K562 (cell line): ENCODE measurements around the gene HTR3E. TPM values are rescaled to one million over a fixed set of nuclear protein-coding genes. Genes with fewer than 3 reads are reported as not detected.
"Not testable (repeated sequence)": the region's sequence is repeated elsewhere in the genome, so short reads cannot be mapped to it uniquely, and the experiment has no call there.

Source experiments
- ATAC-seq: fragments of 200-7000 bp; cut with Tn5 transposase; 3 replicates; pipeline ENCODE4 v1.9.1; 2020; ENCODE audit warnings: moderate library complexity
- BruUV-seq: library from RNA; stranded (reverse); fragments of 400-500 nt; replicated peaks from 2 replicates; lab custom pipeline; 2021; lab: Mats Ljungman, UMichigan
- CTCF ChIA-PET: fragments of 300-600 bp; formaldehyde crosslinking; extraction: SDS; loops from one replicate; lab custom pipeline; 2021; ENCODE audit warnings: low intra/inter-chr PET ratio; lab: Yijun Ruan, JAX
- POLR2A ChIA-PET: fragments of 300-600, 350-650 bp; sonication (Branson Sonifier 250); formaldehyde crosslinking; extraction: SDS; loops from one replicate; lab custom pipeline; 2021; ENCODE audit warnings: antibody characterized with exemption, inconsistent platforms; lab: Yijun Ruan, JAX
- DNase-seq, 4 experiments: peaks; one replicate each; pipeline versions ENCODE4 v3.0.0 to v3.0.0-alpha.2; 2011 to 2018; ENCODE audit warnings: low spot score in 3 of 4, mixed read lengths in 3 of 4; ENCODE audit errors: extremely low read depth in 1 of 4
- FAIRE-seq: peaks from 2 replicates; lab custom pipeline; 2011; peaks lifted over from hg19 to GRCh38; lab: Jason Lieb, UNC
- H2AFZ ChIP-seq: 2 replicates; pipeline ENCODE4 v1.6.0; 2011; ENCODE audit warnings: low read depth, low read length, control low read depth, inconsistent platforms
- H3K27ac ChIP-seq: fragments of 200-600 bp; 3 replicates; pipeline ENCODE4 v1.8.0; 2011; ENCODE audit warnings: low read depth, mild to moderate bottlenecking, control low read depth, inconsistent platforms, low read length, moderate library complexity, mixed read lengths; ENCODE audit errors: extremely low read depth
- H3K27me3 ChIP-seq, 2 experiments: fragments of 300-600 bp in 1 of 2; 2 replicates in 1 of 2; 3 replicates in 1 of 2; pipeline versions ENCODE4 v1.6.0 to v1.8.0; 2011; ENCODE audit warnings: inconsistent platforms in 2 of 2, low read length in 2 of 2, mild to moderate bottlenecking in 1 of 2, mixed read lengths in 1 of 2, moderate library complexity in 1 of 2; ENCODE audit not compliant: control insufficient read depth in 2 of 2, insufficient read depth in 2 of 2
- H3K36me3 ChIP-seq: fragments of 300-600 bp; 3 replicates; pipeline ENCODE4 v1.8.0; 2011; ENCODE audit warnings: mild to moderate bottlenecking, low read length, inconsistent platforms; ENCODE audit not compliant: control insufficient read depth, insufficient read depth
- H3K4me1 ChIP-seq, 2 experiments: fragments of 200-600 bp in 1 of 2; replicated peaks in 1 of 2; 2 replicates in 1 of 2; 3 replicates in 1 of 2; pipeline versions ENCODE4 v1.5.1 to v1.8.0; 2011; ENCODE audit warnings: inconsistent platforms in 2 of 2, low read length in 2 of 2, mild to moderate bottlenecking in 1 of 2, mixed read lengths in 1 of 2, moderate library complexity in 1 of 2; ENCODE audit not compliant: control insufficient read depth in 2 of 2, insufficient read depth in 2 of 2
- H3K4me2 ChIP-seq: 2 replicates; pipeline ENCODE4 v1.6.1; 2011; ENCODE audit warnings: low read length, control low read depth, inconsistent platforms, mixed read lengths; ENCODE audit not compliant: insufficient read depth
- H3K4me3 ChIP-seq: fragments of 200-600 bp; sonication (generic), shearing (Covaris generic); 2 replicates; pipeline ENCODE4 v1.5.1; 2016; ENCODE audit warnings: control low read depth, inconsistent platforms
- H3K79me2 ChIP-seq: fragments of 200-600 bp; 3 replicates; pipeline ENCODE4 v1.8.0; 2011; ENCODE audit warnings: low read length, inconsistent platforms; ENCODE audit not compliant: control insufficient read depth, insufficient read depth
- H3K9ac ChIP-seq, 2 experiments: 2 replicates each; pipeline versions ENCODE4 v1.6.0 to v1.6.1; 2011; ENCODE audit warnings: low read depth in 2 of 2, low read length in 2 of 2, control low read depth in 1 of 2, inconsistent platforms in 1 of 2, mild to moderate bottlenecking in 1 of 2, mixed read lengths in 1 of 2; ENCODE audit not compliant: insufficient read depth in 1 of 2
- H3K9me1 ChIP-seq: one replicate; pipeline ENCODE4 v1.6.0; 2011; ENCODE audit warnings: inconsistent platforms, mild to moderate bottlenecking, low read length, moderate library complexity; ENCODE audit not compliant: control insufficient read depth, insufficient read depth
- H3K9me3 ChIP-seq: replicated peaks from 2 replicates; pipeline ENCODE4 v1.5.1; 2011; ENCODE audit warnings: low read depth, low read length, inconsistent platforms; ENCODE audit not compliant: control insufficient read depth, insufficient read depth
- H4K20me1 ChIP-seq: replicated peaks from 2 replicates; pipeline ENCODE4 v1.6.1; 2011; ENCODE audit warnings: low read length, inconsistent platforms, mixed read lengths; ENCODE audit not compliant: control insufficient read depth, insufficient read depth
- BCOR ChIP-seq: fragments of 450-650 bp; IDR thresholded peaks from 2 replicates; pipeline ENCODE4 v1.6.1; 2016
- RAD21 ChIP-seq, 2 experiments: fragments of 250-450 bp in 1 of 2; fragments of 450-650 bp in 1 of 2; sonication (Bioruptor Pico) in 1 of 2; formaldehyde crosslinking in 1 of 2; IDR thresholded peaks in 1 of 2; conservative IDR thresholded peaks in 1 of 2; 2 replicates each; pipeline versions ENCODE4 v1.4.0 to v1.8.0; 2020 to 2022; ENCODE audit warnings: mild to moderate bottlenecking in 2 of 2, moderate library complexity in 1 of 2
- RBM14 ChIP-seq: fragments of 200-400 bp; formaldehyde crosslinking; IDR thresholded peaks from 2 replicates; pipeline ENCODE4 v1.6.1; 2018; ENCODE audit warnings: low read depth, mild to moderate bottlenecking, low read length, moderate library complexity, borderline replicate concordance; ENCODE audit not compliant: insufficient read depth
- SNRNP70 ChIP-seq: fragments of 200-400 bp; formaldehyde crosslinking; optimal IDR thresholded peaks from 2 replicates; pipeline ENCODE3; 2017; ENCODE audit warnings: low read depth, low read length
- ZBTB9 ChIP-seq: fragments of 450-650 bp; formaldehyde crosslinking; IDR thresholded peaks from 2 replicates; pipeline ENCODE4 v1.4.0; 2020; ENCODE audit warnings: mild to moderate bottlenecking, moderate library complexity
- ZNF121 ChIP-seq: sonication (generic); formaldehyde crosslinking; conservative IDR thresholded peaks from 2 replicates; pipeline ENCODE4 v1.8.0; 2022; ENCODE audit warnings: missing genetic modification reagents
- WGBS: fragments of 100-300 bp; shearing (Covaris generic); methylation state at CpG from one replicate; pipeline ENCODE4 v1.1.6; 2016; ENCODE audit warnings: low coverage, mixed read lengths; ENCODE audit not compliant: insufficient coverage; ENCODE audit errors: missing lambda C conversion rate; 5-methylcytosine and 5-hydroxymethylcytosine counted together
- in situ Hi-C: fragments of 300-500 bp; cut with MboI; formaldehyde crosslinking; loops from 4 replicates; pipeline ENCODE4 v1.15.0; 2018; ENCODE audit warnings: inconsistent platforms, mixed read lengths
- intact Hi-C: fragments of 100-400 bp; cut with micrococcal nuclease; formaldehyde crosslinking; loops from 2 replicates; pipeline ENCODE4 v1.14.2; 2022
- polyA plus RNA-seq, 8 experiments: library from polyadenylated mRNA; depleted of rRNA in 4 of 8; stranded (reverse) in 5 of 8; unstranded in 3 of 8; fragments of >200 nt; fragmentation: Nextera tagmentation in 2 of 8; fragmentation: Illumina TruSeq in 1 of 8; extraction: Ambion mirVana in 2 of 8; extraction: Trizol in 1 of 8; gene quantifications; 2 replicates each; pipeline versions ENCODE4 v1.2.1 to v1.2.3, GENCODE V29; 2011 to 2014; ENCODE audit warnings: inconsistent platforms in 1 of 8, missing spikeins in 1 of 8
- total RNA-seq, 7 experiments: library from RNA; depleted of rRNA in 6 of 7; stranded (reverse); fragments of >200 nt in 6 of 7; fragmentation: Illumina TruSeq in 2 of 7; extraction: Trizol in 2 of 7; gene quantifications; 2 replicates each; pipeline versions ENCODE4 v1.2.1 to v1.2.3, GENCODE V29; 2011 to 2021; ENCODE audit warnings: low replicate concordance in 1 of 7
- TF ChIP-seq, protein P1 (sequence below): sonication (generic); formaldehyde crosslinking; IDR thresholded peaks from 2 replicates; pipeline ENCODE4 v1.8.0; 2023; ENCODE audit warnings: mild to moderate bottlenecking, missing genetic modification reagents
- TF ChIP-seq, protein P2 (sequence below), 3 experiments: IDR thresholded peaks in 2 of 3; conservative IDR thresholded peaks in 1 of 3; 2 replicates each; pipeline ENCODE4 v1.5.1; 2011 to 2012; ENCODE audit warnings: low read length in 3 of 3, mild to moderate bottlenecking in 3 of 3, control low read depth in 2 of 3, improper control_type of control experiment in 1 of 3, inconsistent platforms in 1 of 3, low read depth in 1 of 3, mixed read lengths in 1 of 3, moderate library complexity in 1 of 3; ENCODE audit not compliant: insufficient read depth in 2 of 3

The HTR3E gene
- total and polyA plus RNA-seq, 9 of the 15 experiments (the other 6 are each of a cell fraction or from before 2014, with no cell fraction given), result not detected

DNA sequence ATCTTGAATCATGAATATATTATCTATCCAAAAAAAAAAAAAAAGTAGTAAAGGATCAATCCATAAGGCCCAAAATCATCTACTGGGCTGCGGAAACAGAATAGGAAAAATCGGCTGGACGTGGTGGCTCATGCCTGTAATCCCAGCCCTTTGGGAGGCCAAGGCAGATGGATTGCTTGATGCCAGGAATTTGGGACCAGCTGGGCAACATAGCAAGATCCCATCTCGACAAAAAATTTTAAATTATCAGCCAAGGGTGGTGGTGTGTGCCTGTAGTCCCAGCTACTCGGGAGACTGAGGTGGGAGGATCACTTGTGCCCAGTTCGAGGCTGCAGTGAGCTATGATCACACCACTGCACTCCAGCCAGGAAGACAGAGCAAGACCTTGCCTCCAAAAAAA lies 52.3 kb downstream of the HTR3E start (continued):
- TF ChIP-seq ZBTB9, result no peak
- TF ChIP-seq BCOR, result peak; percentile 34; the same call in 1 of the 2 replicates
- TF ChIP-seq RBM14, result no peak
- peak; percentile 97 for TF ChIP-seq ZNF121 (CRISPR knock-in tag)
- TF ChIP-seq SNRNP70, result no peak
- TF ChIP-seq, protein P1, sequence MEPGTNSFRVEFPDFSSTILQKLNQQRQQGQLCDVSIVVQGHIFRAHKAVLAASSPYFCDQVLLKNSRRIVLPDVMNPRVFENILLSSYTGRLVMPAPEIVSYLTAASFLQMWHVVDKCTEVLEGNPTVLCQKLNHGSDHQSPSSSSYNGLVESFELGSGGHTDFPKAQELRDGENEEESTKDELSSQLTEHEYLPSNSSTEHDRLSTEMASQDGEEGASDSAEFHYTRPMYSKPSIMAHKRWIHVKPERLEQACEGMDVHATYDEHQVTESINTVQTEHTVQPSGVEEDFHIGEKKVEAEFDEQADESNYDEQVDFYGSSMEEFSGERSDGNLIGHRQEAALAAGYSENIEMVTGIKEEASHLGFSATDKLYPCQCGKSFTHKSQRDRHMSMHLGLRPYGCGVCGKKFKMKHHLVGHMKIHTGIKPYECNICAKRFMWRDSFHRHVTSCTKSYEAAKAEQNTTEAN (CRISPR knock-in tag), result no peak

DNA sequence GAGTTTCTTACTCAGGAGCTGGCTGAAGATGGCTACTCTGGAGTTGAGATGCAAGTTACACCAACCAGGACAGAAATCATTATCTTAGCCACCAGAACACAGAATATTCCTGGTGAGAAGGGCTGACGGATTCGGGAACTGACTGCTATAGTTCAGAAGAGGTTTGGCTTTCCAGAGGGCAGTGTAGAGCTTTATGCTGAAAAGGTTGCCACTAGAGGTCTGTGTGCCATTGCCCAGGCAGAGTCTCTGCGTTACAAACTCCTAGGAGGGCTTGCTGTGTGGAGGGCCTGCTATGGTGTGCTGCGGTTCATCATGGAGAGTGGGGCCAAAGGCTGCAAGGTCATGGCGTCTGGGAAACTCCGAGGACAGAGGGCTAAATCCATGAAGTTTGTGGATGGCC lies 52.9 kb downstream of the HTR3E start:
- H3K4me2 ChIP-seq, H3K79me2 ChIP-seq, CTCF ChIA-PET, H3K27ac ChIP-seq, H4K20me1 ChIP-seq, BruUV-seq, H3K9me3 ChIP-seq, DNase-seq, H3K27me3 ChIP-seq, in situ Hi-C loops, H3K4me3 ChIP-seq, H3K9me1 ChIP-seq, H3K4me1 ChIP-seq: not testable (repeated sequence)
- Histone ChIP-seq H2AFZ (0 out of 2 replicates have a peak overlapping the region, but pooled peaks have one; percentile 57), H3K36me3 (peaks cover 13% of the 10 kb centered on the region; the same call in 2 of the 3 replicates), H3K9ac (peak overlapping the region in 1 of 2 experiments; percentile 76; a peak in 1 of 4 replicates)
- WGBS, result 64% methylated on average over 6 of the region's 6 CpGs
- intact Hi-C loops, result loop anchor here (5.0 kb wide), 1 partner anchor 93 kb away; no protein-coding TSS in a partner anchor
- POLR2A ChIA-PET, result interaction anchor here (0.7 to 0.8 kb wide), 2 partner anchors 25 to 85 kb away, joined by 3 read pairs; no protein-coding TSS in a partner anchor
- TF ChIP-seq, protein P2, sequence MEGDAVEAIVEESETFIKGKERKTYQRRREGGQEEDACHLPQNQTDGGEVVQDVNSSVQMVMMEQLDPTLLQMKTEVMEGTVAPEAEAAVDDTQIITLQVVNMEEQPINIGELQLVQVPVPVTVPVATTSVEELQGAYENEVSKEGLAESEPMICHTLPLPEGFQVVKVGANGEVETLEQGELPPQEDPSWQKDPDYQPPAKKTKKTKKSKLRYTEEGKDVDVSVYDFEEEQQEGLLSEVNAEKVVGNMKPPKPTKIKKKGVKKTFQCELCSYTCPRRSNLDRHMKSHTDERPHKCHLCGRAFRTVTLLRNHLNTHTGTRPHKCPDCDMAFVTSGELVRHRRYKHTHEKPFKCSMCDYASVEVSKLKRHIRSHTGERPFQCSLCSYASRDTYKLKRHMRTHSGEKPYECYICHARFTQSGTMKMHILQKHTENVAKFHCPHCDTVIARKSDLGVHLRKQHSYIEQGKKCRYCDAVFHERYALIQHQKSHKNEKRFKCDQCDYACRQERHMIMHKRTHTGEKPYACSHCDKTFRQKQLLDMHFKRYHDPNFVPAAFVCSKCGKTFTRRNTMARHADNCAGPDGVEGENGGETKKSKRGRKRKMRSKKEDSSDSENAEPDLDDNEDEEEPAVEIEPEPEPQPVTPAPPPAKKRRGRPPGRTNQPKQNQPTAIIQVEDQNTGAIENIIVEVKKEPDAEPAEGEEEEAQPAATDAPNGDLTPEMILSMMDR (IDR thresholded peaks at IDR 0.05 in 2 of 3, conservative IDR thresholded peaks at IDR 0.05 in 1 of 3; ENCODE audit: insufficient read depth in 2 of 3, low read depth in 1 of 3, low read length in 3 of 3), result peak in 2 of 3 experiments; percentile 32 to 42; a peak in 4 of 6 replicates
- peak in 1 of 2 experiments; percentile 41; a peak in 2 of 4 replicates for TF ChIP-seq RAD21 (CRISPR knock-in tag; conservative IDR thresholded peaks at IDR 0.05 in 1 of 2, IDR thresholded peaks at IDR 0.05 in 1 of 2)
- FAIRE-seq (peak; percentile 57), ATAC-seq (peak; percentile 6; the same call in 1 of the 3 replicates)
